B cell (primary cell): Measurements from ENCODE around the gene CNFN. TPM values are rescaled to one million over a fixed set of nuclear protein-coding genes. Genes with fewer than 3 reads are reported as not detected.

Experiments used
- ATAC-seq: fragments of 200-7000 bp; cut with Tn5 transposase; one replicate; pipeline ENCODE4 v1.10.0; 2021; ENCODE audit warnings: low read depth, mild to moderate bottlenecking, moderate number of reproducible peaks, moderate library complexity
- CTCF ChIA-PET: fragments of 350-600 bp; sonication (Branson Sonifier 250); formaldehyde crosslinking; loops from one replicate; lab custom pipeline; 2021; ENCODE audit warnings: antibody characterized with exemption, inconsistent platforms; lab: Charles Lee
- POLR2A ChIA-PET: fragments of 350-600 bp; sonication (Branson Sonifier 250); formaldehyde crosslinking; loops from one replicate; lab custom pipeline; 2021; ENCODE audit warnings: antibody characterized with exemption; lab: Charles Lee
- DNase-seq: peaks from one replicate; pipeline ENCODE4 v3.0.0; 2013
- H2AFZ ChIP-seq: 2 replicates; pipeline ENCODE4 v1.6.1; 2012; ENCODE audit warnings: mild to moderate bottlenecking, low read depth, low read length; ENCODE audit not compliant: insufficient read depth, poor library complexity, severe bottlenecking
- H3K27ac ChIP-seq, 2 donors: 1 replicate in 1 of 2; 2 replicates in 1 of 2; pipeline ENCODE4 v1.5.1; 2012 to 2013; ENCODE audit warnings: low read length in 2 of 2, mild to moderate bottlenecking in 2 of 2, moderate library complexity in 1 of 2
- H3K27me3 ChIP-seq, 4 experiments: fragments of 200-600 bp in 1 of 4; sonication (generic) in 1 of 4; replicated peaks in 1 of 4; 1 replicate in 2 of 4; 2 replicates in 2 of 4; pipeline versions ENCODE4 v1.6.1 to v1.7.0; 2013 to 2016; ENCODE audit warnings: low read length in 3 of 4, mild to moderate bottlenecking in 2 of 4, mixed read lengths in 1 of 4, moderate library complexity in 1 of 4; ENCODE audit not compliant: insufficient read depth in 4 of 4, control insufficient read depth in 3 of 4; ENCODE audit errors: control extremely low read depth in 1 of 4
- H3K36me3 ChIP-seq, 2 experiments: replicated peaks in 1 of 2; 1 replicate in 1 of 2; 2 replicates in 1 of 2; pipeline versions ENCODE4 v1.6.1 to v1.7.1; 2013; ENCODE audit warnings: low read length in 1 of 2; ENCODE audit not compliant: insufficient read depth in 2 of 2, control insufficient read depth in 1 of 2; ENCODE audit errors: control extremely low read depth in 1 of 2, extremely low read depth in 1 of 2
- H3K4me1 ChIP-seq, 2 donors: fragments of 200-600 bp in 1 of 2; sonication (generic) in 1 of 2; 1 replicate in 1 of 2; 2 replicates in 1 of 2; pipeline versions ENCODE4 v1.5.1 to v1.6.1; 2013 to 2017; ENCODE audit warnings: low read length in 2 of 2; ENCODE audit not compliant: control insufficient read depth in 2 of 2, insufficient read depth in 2 of 2
- H3K4me2 ChIP-seq: replicated peaks from 2 replicates; pipeline ENCODE3; 2012; ENCODE audit warnings: mild to moderate bottlenecking, low read depth, low read length; ENCODE audit not compliant: poor library complexity, severe bottlenecking
- H3K4me3 ChIP-seq, 5 experiments: fragments of 200-600 bp in 1 of 5; sonication (generic) in 1 of 5; 1 replicate in 3 of 5; 2 replicates in 2 of 5; pipeline versions ENCODE4 v1.5.1 to v1.7.0; 2011 to 2016; ENCODE audit warnings: low read length in 4 of 5, mild to moderate bottlenecking in 4 of 5, low read depth in 2 of 5, control low read depth in 1 of 5, moderate library complexity in 1 of 5; ENCODE audit not compliant: insufficient read depth in 1 of 5; ENCODE audit errors: control extremely low read depth in 1 of 5, extremely low read depth in 1 of 5
- H3K79me2 ChIP-seq: fragments of 200-600 bp; sonication (generic); one replicate; pipeline ENCODE4 v1.6.0; 2016; ENCODE audit warnings: low read length; ENCODE audit not compliant: control insufficient read depth, insufficient read depth
- H3K9ac ChIP-seq: fragments of 200-600 bp; sonication (generic); 2 replicates; pipeline ENCODE4 v1.6.1; 2017; ENCODE audit warnings: mild to moderate bottlenecking, low read length, moderate library complexity
- H3K9me3 ChIP-seq, 3 donors: one replicate each; pipeline versions ENCODE4 v1.6.1 to v1.7.1; 2013; ENCODE audit warnings: low read length in 2 of 3; ENCODE audit not compliant: control insufficient read depth in 2 of 3, insufficient read depth in 1 of 3; ENCODE audit errors: control extremely low read depth in 1 of 3
- H4K20me1 ChIP-seq: 2 replicates; pipeline ENCODE4 v1.6.0; 2012; ENCODE audit warnings: mild to moderate bottlenecking, low read length; ENCODE audit not compliant: insufficient read depth, control insufficient read depth, poor library complexity, severe bottlenecking
- H3K27ac Mint-ChIP-seq: one replicate; pipeline ENCODE4 v1.8.0; 2021; ENCODE audit warnings: mixed read lengths
- H3K27me3 Mint-ChIP-seq: one replicate; pipeline ENCODE4 v1.8.0; 2021; ENCODE audit warnings: mixed read lengths
- H3K4me1 Mint-ChIP-seq: one replicate; pipeline ENCODE4 v1.8.0; 2021; ENCODE audit warnings: mixed read lengths
- H3K4me3 Mint-ChIP-seq: one replicate; pipeline ENCODE4 v1.8.0; 2021; ENCODE audit warnings: mixed read lengths
- H3K9me3 Mint-ChIP-seq: one replicate; pipeline ENCODE4 v1.8.0; 2022; ENCODE audit warnings: mixed read lengths; ENCODE audit not compliant: insufficient read depth
- CTCF ChIP-seq: fragments of 200-600 bp; IDR thresholded peaks from one replicate; pipeline ENCODE4 v1.8.0; 2022; ENCODE audit warnings: antibody characterized with exemption, mild to moderate bottlenecking
- EZH2 ChIP-seq: IDR thresholded peaks from 2 replicates; pipeline ENCODE4 v1.6.1; 2012; ENCODE audit warnings: borderline replicate concordance, low read depth, mild to moderate bottlenecking, moderate library complexity, low read length; ENCODE audit not compliant: insufficient read depth, poor library complexity, severe bottlenecking
- WGBS: methylation state at CpG from one replicate; pipeline ENCODE4 v1.1.5; 2013; ENCODE audit warnings: missing lambda C conversion rate; ENCODE audit not compliant: insufficient coverage; 5-methylcytosine and 5-hydroxymethylcytosine counted together
- intact Hi-C: fragments of 100-400 bp; cut with micrococcal nuclease; formaldehyde crosslinking; loops from one replicate; pipeline ENCODE4 v1.10.0; 2022
- polyA plus RNA-seq: library from polyadenylated mRNA; depleted of rRNA; stranded (reverse); fragments of >200 nt; gene quantifications from 2 replicates; pipeline ENCODE4 v1.2.3, GENCODE V29; 2012
- total RNA-seq, 2 donors: library from RNA; stranded (reverse); fragments of 120-200 nt in 1 of 2; gene quantifications; 1 replicate in 1 of 2; 2 replicates in 1 of 2; pipeline versions ENCODE4 v1.2.3 to v1.2.4, GENCODE V29; 2013 to 2022

The CNFN gene
- total and polyA plus RNA-seq, 2 donors (not counting 1 experiment from before 2014, with no cell fraction given): 4.1 to 23.2 TPM

- TF ChIP-seq CTCF (no peak), EZH2 (no peak)
- no peak overlapping the region for H2AFZ ChIP-seq
- no CpG with 5 or more reads among the region's 1 CpG for WGBS
- DNase-seq: no peak
- POLR2A ChIA-PET: no interaction called here
- ATAC-seq: no peak
- H3K27me3 ChIP-seq: peaks cover 0 to 2% (median 0%) of the 10 kb centered on the region in 4 experiments
- no peaks in the 10 kb centered on the region for H3K79me2 ChIP-seq
- H3K4me3 Mint-ChIP-seq: no peak overlapping the region
- no peak overlapping the region for H3K27ac Mint-ChIP-seq
- CTCF ChIA-PET: interaction anchor here (1.0 kb wide), 1 partner anchor 9 kb away, joined by 3 read pairs; no protein-coding TSS in a partner anchor
- peaks cover 2% of the 10 kb centered on the region for H3K4me1 Mint-ChIP-seq
- no peaks in the 10 kb centered on the region for H4K20me1 ChIP-seq
- no peaks in the 10 kb centered on the region for H3K36me3 ChIP-seq
- H3K4me2 ChIP-seq: no peak overlapping the region
- no peaks in the 10 kb centered on the region for H3K9me3 Mint-ChIP-seq
- H3K9me3 ChIP-seq: no peaks in the 10 kb centered on the region
- no peak overlapping the region for H3K27ac ChIP-seq
- intact Hi-C loops: no loop called here
- H3K4me1 ChIP-seq: peaks cover 0 to 4% of the 10 kb centered on the region in 2 donors
- H3K27me3 Mint-ChIP-seq: no peaks in the 10 kb centered on the region
- H3K9ac ChIP-seq: no peak overlapping the region
- no peak overlapping the region for H3K4me3 ChIP-seq
Measured at GRCh38 chr19:42431486-42431885, 41.4 kb upstream of the CNFN start.

GRCh38 chr19:42428676-42429075 is 38.6 kb upstream of the CNFN start:
- H3K27ac Mint-ChIP-seq: no peak overlapping the region
- Histone ChIP-seq H3K36me3 (no peaks in the 10 kb centered on the region), H3K27ac (no peak overlapping the region), H3K9me3 (peaks cover 0 to 5% (median 0%) of the 10 kb centered on the region in 3 donors), H3K4me3 (no peak overlapping the region), H3K9ac (no peak overlapping the region), H2AFZ (no peak overlapping the region), H3K4me1 (peaks cover 0 to 12% of the 10 kb centered on the region in 2 donors), H3K27me3 (peaks cover 0 to 2% (median 0%) of the 10 kb centered on the region in 4 experiments), H3K79me2 (no peaks in the 10 kb centered on the region), H4K20me1 (no peaks in the 10 kb centered on the region), H3K4me2 (no peak overlapping the region)
- no peaks in the 10 kb centered on the region for H3K9me3 Mint-ChIP-seq
- POLR2A ChIA-PET: interaction anchor here (0.6 kb wide), 1 partner anchor 415 kb away, joined by 11 read pairs; no protein-coding TSS in a partner anchor
- intact Hi-C loops: no loop called here
- TF ChIP-seq CTCF: no peak
- no peak for TF ChIP-seq EZH2
- no peak for ATAC-seq
- no peak for DNase-seq
- H3K4me1 Mint-ChIP-seq: peaks cover 10% of the 10 kb centered on the region
- H3K27me3 Mint-ChIP-seq: no peaks in the 10 kb centered on the region
- H3K4me3 Mint-ChIP-seq: no peak overlapping the region
- CTCF ChIA-PET: interaction anchor here (0.7 to 2.3 kb wide), 3 partner anchors 10 to 112 kb away, joined by 3 to 7 read pairs (median 6); no protein-coding TSS in a partner anchor
- WGBS: 97% methylated on average over 2 of the region's 3 CpGs
